ENCODE data around the gene INVS.
"Not testable (repeated sequence)": the region's sequence is repeated elsewhere in the genome, so short reads cannot be mapped to it uniquely, and the experiment has no call there.

Gene INVS

DNA sequence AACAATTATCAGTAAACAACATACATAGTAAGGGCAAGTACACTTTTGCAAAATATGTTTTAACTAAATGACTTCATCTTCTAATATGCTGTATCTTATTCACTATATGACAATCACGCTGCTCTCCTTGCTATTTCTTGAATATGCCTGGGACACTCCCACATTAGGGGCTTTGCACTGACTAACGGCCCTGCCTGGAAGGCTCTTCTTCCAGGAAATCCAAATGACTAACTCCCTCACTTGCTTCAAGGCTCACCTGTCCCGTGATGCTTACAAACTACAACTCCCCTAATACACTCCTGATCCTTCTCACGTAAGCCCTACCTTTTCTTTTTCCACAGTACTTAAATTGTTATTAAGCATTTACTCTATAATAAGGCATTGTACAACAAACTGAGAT lies 10.8 kb upstream of the INVS start:
- H3K36me3 Mint-ChIP-seq (ENCODE audit: low read depth), result no peaks in the 10 kb centered on the region
- H3K27me3 Mint-ChIP-seq (ENCODE audit: low read depth, poor library complexity), result no peaks in the 10 kb centered on the region
- H3K4me3 Mint-ChIP-seq, result no peak overlapping the region
- H3K27ac Mint-ChIP-seq, result no peak overlapping the region
- TF ChIP-seq, protein P1, sequence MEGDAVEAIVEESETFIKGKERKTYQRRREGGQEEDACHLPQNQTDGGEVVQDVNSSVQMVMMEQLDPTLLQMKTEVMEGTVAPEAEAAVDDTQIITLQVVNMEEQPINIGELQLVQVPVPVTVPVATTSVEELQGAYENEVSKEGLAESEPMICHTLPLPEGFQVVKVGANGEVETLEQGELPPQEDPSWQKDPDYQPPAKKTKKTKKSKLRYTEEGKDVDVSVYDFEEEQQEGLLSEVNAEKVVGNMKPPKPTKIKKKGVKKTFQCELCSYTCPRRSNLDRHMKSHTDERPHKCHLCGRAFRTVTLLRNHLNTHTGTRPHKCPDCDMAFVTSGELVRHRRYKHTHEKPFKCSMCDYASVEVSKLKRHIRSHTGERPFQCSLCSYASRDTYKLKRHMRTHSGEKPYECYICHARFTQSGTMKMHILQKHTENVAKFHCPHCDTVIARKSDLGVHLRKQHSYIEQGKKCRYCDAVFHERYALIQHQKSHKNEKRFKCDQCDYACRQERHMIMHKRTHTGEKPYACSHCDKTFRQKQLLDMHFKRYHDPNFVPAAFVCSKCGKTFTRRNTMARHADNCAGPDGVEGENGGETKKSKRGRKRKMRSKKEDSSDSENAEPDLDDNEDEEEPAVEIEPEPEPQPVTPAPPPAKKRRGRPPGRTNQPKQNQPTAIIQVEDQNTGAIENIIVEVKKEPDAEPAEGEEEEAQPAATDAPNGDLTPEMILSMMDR (IDR thresholded peaks at IDR 0.05), result no peak
- peaks cover 4% of the 10 kb centered on the region for H3K4me1 Mint-ChIP-seq
- no peak for DNase-seq
- H3K9me3 Mint-ChIP-seq, result no peaks in the 10 kb centered on the region

DNA sequence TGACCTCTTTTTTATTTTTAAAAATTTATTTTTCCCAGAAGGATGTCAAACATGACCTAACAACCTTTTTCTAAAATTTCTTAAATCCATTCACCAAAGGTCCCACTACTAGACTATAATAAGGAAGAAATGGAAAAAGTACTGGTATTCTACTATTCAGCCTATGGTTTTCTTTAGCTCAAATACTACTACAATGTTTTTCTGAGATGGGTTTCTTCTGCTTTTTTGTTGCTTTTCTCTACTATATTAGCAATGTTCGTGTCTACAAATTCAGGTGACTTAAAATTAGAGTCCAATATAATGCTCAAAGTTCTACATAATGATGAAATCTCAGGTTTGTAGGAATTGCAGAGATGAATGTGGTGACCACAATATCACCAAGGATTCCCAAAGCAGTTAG lies 8.2 kb upstream of the INVS start:
- no peak for DNase-seq
- TF ChIP-seq, protein P1 (IDR thresholded peaks at IDR 0.05), result no peak
- Mint-ChIP-seq H3K9me3 (no peaks in the 10 kb centered on the region), H3K27ac (no peak overlapping the region), H3K36me3 (ENCODE audit: low read depth) (no peaks in the 10 kb centered on the region), H3K4me1 (peaks cover 4% of the 10 kb centered on the region), H3K27me3 (ENCODE audit: low read depth, poor library complexity) (no peaks in the 10 kb centered on the region), H3K4me3 (no peak overlapping the region)

DNA sequence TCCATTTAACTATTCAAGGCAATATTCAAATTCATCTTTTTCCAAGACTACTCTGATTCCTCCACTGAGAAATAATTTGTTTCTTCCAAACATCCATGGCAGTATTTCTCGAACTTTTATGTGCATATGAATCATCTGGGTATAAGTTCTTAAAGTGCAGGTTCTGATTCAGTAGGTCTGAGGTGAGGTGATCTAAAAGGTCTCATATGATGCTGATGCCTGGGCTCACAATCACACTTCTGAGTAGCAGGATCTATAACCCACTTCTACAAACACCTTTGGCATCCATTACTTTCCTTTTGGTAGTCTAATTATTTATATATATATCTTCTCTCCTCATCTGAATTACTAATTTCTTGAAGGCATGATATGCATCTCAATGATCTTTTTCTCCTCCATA lies 7.4 kb upstream of the INVS start:
- Mint-ChIP-seq H3K4me1 (peaks cover 8% of the 10 kb centered on the region), H3K36me3 (ENCODE audit: low read depth) (no peaks in the 10 kb centered on the region)
- TF ChIP-seq, protein P1 (IDR thresholded peaks at IDR 0.05), result no peak

DNA sequence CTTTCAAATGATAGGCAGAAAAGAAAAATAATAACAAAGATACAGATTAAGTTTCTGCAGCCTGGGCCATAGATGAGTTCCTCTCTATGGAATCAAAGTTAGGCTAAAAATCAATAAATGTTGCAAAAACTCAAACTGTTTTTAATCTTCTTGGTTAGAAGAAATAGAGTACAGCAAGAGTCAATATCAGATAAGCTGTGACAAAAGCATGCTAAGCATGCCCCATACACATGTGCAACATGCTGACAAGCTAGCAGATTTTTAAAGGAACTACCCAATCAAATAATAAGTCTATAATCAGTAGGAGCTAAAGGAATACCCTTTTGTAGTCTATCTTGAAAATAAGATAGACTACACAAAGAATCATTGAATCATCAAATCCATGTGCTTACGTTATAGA lies 7.0 kb upstream of the INVS start:
- H3K27ac Mint-ChIP-seq, result no peak overlapping the region
- DNase-seq, result no peak
- no peaks in the 10 kb centered on the region for H3K36me3 Mint-ChIP-seq (ENCODE audit: low read depth)
- TF ChIP-seq, protein P1 (IDR thresholded peaks at IDR 0.05), result no peak
- peaks cover 10% of the 10 kb centered on the region for H3K4me1 Mint-ChIP-seq
- H3K9me3 Mint-ChIP-seq, result no peaks in the 10 kb centered on the region
- no peak overlapping the region for H3K4me3 Mint-ChIP-seq
- H3K27me3 Mint-ChIP-seq (ENCODE audit: low read depth, poor library complexity), result no peaks in the 10 kb centered on the region

More for the DNA sequence above, 7.4 kb upstream of the INVS start:
- Mint-ChIP-seq H3K27ac (no peak overlapping the region), H3K27me3 (ENCODE audit: low read depth, poor library complexity) (no peaks in the 10 kb centered on the region), H3K9me3 (no peaks in the 10 kb centered on the region), H3K4me3 (no peak overlapping the region)
- no peak for DNase-seq

DNA sequence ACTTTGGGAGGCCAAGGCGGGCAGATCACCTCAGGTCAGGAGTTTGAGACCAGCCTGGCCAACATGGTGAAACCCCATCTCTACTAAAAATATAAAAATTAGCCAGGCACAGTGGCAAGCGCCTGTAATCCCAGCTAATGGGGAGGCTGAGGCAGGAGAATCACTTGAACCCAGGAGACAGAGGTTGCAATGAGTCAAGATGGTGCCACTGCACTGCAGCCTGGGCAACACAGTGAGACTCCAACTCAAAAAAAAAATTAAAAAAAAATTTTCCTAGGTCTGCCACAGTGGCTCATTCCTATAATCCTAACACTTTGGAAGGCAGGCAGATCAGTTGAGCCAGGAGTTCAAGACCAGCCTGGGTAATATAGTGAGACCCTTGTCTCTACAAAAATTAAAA lies 4.6 kb upstream of the INVS start:
- H3K9me3 Mint-ChIP-seq, H3K4me3 Mint-ChIP-seq: not testable (repeated sequence)
- peaks cover 19% of the 10 kb centered on the region for H3K4me1 Mint-ChIP-seq

DNA sequence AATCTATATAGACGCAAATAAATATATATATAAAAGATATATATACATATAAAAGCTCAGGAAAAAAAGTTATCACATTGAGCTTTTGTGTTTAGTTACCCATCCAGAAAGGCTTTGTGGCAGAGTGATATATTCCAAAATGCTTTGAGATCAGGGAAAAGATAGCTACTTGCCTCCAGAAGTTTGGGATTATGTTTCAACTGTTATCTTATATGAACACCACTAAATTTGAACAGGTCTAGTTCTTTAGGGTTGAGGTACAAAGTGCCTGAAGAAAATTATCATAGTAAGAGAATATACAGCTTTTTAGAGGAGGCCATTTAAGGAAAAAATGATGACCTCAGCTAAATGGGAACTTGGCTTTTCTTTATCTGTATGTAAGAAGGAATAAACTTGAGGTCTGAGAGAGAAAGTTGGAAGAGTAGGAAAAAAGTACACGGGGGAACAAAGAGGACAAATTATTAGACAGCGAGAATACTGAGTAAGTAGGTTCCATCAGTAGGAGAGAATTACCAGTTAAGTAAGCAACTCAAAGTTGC lies 2.6 kb upstream of the INVS start:
- Mint-ChIP-seq H3K36me3 (ENCODE audit: low read depth) (no peaks in the 10 kb centered on the region), H3K27me3 (ENCODE audit: low read depth, poor library complexity) (no peaks in the 10 kb centered on the region), H3K27ac (no peak overlapping the region), H3K9me3 (no peaks in the 10 kb centered on the region), H3K4me3 (peak overlapping the region; percentile 21), H3K4me1 (peaks cover 28% of the 10 kb centered on the region)
- no peak for DNase-seq
- TF ChIP-seq, protein P1 (IDR thresholded peaks at IDR 0.05), result no peak

More for the DNA sequence above, 4.6 kb upstream of the INVS start:
- not testable (repeated sequence) for H3K27ac Mint-ChIP-seq; DNase-seq; H3K36me3 Mint-ChIP-seq (ENCODE audit: low read depth); H3K27me3 Mint-ChIP-seq (ENCODE audit: low read depth, poor library complexity)

All from nephron progenitor cell (in vitro differentiated cells).